HuH-7.5 (cell line): ENCODE data around the gene PGAP2.

ENCODE experiments used
- DNase-seq: peaks from one replicate; pipeline ENCODE4 v3.0.0; 2011; ENCODE audit warnings: low spot score

PGAP2 gene

DNA sequence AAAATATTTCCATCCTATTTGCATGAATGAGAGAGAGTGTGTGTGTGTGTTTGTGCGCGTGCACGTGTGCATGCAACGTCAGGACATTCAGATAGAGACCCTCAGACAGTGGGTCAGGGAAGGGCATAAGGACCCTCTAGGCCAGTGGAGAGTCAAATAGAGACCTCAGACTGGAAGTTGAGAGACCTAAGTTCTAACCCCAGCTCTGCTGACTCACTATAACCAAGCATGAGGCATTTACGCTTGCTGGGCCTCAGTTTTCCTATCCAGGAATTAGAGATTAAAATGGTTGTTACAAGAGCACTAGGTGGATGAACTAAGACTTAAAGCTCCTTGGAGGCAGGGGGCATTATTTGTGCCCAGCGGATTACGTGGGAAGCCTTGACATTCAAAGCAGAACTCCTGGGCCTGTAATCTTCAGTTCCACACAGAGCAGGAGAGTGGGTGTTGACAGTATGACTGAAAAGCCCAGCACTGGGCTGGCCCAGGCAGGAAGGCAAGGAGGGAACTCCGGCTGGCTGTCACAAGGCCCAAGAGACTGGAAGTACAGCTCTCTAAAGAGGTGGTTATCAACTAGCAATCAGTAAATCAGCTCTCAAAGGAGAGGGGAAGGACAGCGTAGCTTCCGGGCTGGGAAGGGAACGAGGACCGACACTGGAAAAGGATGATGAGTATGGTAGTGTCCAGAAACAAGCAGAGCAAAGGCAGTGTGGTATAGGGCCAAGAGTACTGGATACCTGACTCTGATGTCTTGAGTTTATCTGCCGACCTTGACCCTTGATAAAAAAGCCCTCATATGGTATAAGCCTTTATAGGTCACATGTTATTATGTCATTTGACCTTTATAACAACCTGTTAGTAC lies 23.2 kb downstream of the PGAP2 start:
- DNase-seq = no peak

DNA sequence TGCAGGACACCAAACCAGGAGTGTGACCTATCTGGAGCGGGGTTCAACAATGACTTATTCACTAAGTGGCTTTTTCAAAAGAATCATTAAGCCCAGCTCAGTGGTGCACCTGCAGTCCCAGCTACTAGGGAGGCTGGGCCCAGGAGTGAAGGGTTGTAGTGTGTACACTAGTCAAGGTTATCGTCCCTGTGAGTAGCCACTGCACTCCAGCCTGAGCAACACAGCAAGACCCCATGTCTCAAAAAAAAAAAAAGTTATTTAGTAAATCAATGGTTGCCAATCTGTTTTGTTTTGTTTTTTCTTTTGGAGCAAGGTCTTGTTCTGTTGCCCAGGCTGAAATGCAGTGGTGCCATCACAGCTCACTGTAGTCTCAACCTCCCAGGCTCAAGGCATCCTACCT lies 24.5 kb downstream of the PGAP2 start:
- no peak for DNase-seq

DNA sequence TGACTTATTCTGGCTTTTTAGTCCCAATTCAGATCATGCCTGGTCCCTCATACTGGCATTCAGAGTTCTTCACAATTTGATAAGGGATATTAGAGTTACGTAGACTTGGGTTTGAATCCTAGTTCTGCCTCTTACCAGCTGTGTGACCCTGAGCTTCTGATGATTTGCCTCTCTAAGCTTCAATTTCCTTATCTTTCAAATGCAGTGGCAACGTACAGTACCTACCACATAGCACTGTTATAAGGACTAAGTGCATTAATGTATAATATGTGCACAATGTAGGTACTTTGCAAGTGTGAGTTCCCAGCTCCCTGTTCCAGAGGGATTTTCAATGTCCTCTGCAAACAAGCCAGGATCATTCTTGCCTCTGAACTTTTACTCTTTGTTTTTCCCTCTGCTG lies 25.1 kb downstream of the PGAP2 start:
- DNase-seq = no peak

DNA sequence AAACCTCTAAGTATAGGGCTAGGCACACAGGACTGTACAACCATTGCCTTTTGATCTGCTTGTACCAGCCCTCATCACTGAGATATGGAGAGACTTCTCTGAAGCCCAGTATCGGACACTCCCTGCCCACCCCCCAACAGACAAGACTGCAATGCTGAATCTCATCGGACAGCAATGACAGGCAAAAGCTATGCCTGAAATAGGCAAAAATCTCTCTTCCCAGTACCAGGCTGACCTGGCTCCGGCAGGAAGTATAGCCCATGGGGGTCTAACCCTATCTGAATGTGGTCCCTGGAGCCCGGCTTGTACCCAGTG lies 25.9 kb downstream of the PGAP2 start:
- no peak for DNase-seq

DNA sequence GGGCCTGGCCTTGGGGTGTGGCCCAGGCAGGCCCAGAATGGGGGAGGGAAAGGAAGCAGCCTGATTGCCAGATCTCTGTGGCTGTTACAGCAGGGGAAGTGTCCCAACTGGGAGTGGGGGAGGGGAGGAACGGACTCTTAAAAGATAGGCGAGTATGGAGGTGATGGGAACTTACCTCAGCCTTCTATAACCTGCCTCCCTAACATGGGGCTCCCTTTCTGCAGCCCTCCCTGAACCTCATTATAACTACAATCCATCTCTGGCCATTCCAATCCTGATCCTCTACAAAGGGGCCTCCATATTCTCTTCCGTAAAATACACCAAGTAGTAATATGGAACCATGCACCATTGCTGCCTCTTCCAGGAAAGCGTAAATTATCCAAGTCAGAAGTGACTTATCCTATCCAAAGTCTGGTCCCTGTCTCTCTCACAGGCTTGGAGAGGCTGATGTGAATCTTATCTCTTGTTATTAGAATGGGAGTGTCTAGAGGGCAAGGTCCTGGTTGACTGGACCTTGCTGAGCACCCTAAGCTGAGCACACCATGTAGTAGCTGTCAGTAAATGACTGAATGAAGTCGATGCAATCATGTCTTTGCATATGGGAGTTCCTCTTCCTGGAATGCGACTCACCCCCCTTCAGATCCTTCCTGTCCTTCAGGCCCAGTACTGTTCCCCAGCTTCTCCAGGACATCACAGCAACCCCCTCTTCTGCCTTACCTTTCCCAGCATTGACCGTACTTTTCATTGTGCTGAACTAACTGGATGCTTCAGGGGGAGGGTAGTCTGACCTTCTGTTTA lies 26.5 kb downstream of the PGAP2 start:
- no peak for DNase-seq

DNA sequence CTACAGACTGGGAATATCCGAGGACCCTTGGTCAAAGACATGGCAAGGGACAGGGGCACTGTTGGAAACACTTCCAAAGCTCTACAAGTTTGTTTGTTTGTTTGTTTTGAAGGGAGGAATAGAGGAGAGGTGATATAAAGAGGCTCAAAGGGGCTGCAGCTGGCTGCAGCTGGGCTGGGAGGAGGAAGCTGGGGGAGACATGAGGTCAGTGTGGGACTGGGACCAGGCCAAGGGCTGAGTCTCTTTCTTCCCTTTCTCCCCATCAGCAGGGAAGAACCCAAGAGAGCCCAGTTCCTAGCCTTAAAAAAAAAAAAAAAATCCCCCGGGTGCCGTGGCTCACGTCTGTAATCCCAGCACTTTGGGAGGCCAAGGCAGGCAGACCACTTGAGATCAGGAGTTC lies 27.4 kb downstream of the PGAP2 start:
- DNase-seq = no peak

DNA sequence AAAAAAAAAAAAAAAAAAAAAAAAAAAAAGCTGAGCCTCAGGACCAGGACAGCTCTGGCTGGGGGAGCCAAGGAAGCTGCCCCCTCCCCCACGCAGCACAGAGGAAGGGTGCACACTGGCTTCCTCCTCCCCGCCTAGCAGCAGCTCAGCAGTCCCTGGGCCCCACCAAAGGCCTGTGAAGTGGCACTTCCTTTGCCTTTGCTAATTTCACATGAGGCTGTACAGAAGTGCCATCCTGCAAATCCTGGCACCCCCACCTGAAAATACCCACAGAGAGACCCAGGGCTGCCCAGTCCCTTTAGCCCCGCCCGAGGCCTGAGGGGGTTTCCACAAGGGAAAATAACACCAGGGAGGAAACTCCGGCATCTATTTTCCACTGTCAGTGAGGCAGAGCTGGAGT lies 28.5 kb downstream of the PGAP2 start:
- no peak for DNase-seq

DNA sequence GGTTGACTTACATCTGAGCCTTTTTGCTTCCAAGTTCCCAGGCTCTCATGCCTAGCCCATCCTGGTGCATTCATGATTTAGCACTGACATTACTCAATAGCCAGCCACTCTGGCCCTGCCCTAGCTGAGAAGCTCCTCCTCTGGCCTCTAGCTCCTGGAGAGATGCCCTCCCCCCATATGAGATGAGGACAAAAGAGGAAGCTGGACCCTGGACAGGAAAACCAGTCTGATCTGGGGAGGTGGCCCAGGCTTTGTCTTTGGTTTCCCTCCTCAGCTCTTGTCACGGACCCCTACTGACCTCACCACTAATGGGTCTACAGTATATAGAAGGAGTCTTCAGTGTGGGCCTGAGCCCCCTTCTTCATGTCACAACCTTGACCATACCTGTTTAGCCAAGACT lies 29.4 kb downstream of the PGAP2 start:
- DNase-seq = no peak

DNA sequence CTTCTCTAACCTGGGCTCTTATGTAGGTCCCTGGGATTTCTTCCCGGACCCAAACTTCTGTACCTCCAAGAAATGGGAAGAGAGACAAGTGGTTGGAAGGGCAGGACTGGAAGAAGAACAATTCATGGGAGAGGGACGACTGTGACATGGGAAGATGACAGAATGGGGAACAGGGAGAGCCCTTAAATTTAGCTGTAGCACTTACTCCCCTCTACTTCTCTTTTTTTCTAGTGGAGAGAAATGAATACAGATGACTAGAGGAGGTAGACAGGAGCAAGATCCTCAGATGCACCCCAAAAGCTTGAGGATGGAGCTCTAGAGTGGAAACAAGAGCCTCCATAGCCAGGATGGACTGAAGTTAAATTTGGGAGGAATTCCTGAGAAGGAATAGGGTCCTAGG lies 30.1 kb downstream of the PGAP2 start:
- no peak for DNase-seq

DNA sequence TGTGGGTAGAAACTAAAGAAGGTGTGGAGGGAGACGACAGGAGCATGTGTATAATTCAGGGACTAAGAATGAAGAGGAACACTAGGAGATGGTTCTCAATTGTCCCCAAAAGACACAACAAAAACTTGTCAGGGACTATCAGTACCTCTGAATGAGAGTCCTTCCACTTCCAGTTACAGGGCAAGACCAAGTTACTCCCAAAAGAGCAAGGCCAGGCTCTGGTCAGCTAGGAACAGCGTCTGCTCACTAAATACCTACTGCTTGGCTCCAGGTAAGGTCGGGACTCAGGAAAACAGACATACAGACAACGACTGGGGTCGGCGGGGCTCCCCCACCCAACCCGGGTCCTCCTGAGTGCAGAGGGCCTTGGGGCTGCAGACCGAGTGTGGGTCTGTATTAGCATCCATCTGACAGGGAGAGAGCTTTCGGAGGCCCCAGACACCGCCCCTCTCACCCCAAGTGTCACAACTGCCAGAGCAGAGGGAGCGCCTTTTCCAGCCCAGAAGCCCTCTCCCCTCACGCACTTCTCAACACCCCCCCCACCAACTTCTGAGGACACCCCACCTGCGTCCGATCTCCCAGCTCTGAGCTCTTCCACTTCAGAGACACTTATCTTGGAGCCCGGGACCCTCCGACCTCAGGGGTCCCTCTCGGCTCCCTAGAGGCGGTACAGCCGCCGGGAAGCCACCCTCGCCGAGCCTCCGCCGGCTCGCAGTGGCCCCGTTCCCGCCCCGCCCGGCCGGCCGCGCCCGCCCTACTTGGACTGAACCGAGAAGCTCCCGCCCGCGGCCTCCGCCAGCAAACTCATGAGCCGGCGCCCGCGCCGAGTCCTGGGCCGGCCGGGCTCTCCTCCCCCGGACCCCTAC lies 31.9 kb downstream of the PGAP2 start:
- DNase-seq = no peak

DNA sequence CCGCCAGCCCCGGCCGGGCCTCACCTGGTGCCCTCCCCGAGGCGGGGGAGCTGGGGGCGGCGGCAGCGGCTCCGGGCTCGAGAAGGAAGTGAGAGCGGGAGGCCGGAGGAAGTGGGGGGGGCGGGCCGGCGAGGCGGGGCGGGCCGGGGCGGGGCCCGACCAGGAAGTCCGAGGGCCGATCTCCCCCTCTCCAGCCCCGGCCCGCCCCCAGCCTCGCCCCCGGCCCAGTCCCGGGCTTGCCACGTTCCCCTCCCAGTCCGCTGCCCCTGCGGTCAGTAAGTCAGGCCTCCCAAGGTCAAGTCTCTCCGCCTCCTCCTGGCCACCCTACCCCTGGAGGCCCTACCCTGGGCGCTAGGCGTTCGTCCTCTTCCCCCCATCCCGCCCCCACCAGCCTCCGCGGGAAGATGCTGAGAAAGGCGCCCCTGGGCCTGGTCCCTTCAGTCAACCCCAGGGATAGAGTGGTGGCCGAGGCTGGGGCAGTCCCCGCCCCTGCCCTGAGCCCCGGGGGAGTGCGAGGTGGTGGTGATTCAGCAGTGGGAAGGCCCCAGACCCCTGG lies 32.6 kb downstream of the PGAP2 start, which contains the start of gene RHOG:
RHOG (minus strand) TSS at position 90 of the 556 bp plus-strand sequence. CDS start 12,821 bp downstream, outside the sequence.
- DNase-seq = peak; percentile 69

DNA sequence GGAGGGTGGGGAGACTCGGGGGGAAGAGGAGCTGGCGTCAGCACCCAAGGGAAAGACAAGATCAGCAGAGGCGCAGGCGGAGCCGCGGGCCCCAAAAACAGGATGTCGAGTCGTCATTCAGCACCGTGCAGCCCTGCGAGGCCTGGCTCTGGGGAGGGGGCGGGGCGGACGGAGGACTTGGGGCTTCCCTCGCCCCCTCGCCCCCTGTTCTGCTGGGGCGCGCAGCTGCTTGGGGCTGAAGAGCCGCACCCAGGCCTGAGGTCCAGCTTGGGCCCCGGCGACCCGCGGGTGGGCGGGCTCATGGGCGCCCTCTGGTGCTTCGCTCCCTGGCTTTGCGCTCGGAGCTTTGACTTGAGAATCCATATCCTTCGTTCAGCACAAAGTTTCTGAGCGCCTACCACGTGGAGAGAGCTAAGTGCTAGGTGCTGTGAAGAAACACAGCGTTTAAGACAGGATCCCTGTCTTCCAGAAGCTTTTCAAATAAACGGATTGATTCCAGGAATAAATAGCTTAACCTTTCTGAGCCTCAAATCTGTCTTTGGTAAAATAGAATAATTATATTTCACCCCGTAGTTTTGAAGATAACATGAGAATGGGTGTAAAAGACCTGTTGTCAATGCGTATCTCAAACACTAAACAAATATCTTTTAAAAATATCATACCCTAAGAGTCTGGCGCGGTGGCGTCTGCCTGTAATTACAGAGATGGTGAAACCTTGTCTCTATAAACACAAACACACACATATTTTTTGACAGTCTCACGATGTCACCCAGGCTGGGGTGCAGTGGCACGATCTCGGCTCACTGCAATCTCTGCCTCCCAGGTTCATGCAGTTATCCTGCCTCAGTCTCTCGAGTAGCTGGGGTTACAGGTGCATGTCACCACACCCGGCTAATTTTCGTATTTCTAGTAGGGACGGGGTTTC lies 33.3 kb downstream of the PGAP2 start:
- DNase-seq = peak; percentile 70

DNA sequence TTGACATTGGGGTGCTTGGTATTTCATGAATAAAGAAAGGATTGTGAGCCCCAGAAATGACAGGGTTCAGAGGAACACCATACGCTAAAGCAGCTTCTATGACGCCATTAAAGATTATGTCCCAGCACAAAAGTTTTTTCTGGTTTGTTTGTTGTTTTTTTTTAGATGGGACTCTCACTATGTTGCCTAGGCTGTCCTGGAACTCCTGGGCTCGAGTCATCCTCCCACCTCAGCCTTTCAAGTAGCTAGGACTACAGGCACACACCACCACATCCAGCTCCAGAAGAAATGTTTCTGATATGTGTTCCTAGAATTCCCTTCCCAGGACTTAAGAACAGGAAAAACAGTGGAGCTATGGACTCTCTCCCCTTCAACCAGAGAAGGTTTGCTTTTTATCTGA lies 35.0 kb downstream of the PGAP2 start:
- no peak for DNase-seq

DNA sequence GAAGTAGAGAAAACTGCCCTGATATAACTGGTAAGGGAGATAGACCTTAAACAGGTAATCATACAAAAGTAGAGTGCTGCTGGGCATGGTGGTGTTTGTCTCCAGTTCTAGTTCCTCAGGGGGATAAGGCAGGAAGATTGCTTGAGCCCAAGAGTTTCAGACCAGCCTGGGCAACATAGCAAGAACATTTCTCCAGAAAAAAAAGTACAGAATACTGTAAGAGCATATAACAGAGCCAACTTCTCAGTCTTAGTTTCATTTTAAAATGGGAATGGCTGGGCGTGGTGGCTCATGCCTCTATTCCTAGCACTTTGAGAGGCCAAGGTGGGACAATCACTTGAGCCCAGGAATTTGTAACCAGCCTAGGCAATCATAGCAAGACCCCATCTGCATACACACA lies 36.9 kb downstream of the PGAP2 start:
- DNase-seq = no peak

DNA sequence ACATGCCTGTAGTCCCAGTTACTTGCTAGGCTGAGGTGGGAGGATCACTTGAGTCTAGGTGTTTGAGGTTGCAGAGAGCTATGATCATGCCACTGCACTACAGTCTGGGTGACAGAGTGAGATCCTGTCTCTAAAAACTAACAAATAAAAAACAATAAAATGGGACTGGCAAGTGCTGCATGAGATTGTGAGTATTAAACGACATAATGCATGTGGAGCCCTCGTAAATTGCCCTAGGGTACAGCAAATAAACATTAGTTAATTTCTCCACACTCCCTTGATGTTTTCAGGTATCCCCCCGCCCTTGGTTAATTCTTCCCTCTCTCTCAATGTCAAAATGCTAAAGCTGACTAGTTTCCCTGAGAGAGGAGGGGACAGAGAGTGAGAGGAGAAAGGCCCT lies 37.3 kb downstream of the PGAP2 start:
- no peak for DNase-seq

DNA sequence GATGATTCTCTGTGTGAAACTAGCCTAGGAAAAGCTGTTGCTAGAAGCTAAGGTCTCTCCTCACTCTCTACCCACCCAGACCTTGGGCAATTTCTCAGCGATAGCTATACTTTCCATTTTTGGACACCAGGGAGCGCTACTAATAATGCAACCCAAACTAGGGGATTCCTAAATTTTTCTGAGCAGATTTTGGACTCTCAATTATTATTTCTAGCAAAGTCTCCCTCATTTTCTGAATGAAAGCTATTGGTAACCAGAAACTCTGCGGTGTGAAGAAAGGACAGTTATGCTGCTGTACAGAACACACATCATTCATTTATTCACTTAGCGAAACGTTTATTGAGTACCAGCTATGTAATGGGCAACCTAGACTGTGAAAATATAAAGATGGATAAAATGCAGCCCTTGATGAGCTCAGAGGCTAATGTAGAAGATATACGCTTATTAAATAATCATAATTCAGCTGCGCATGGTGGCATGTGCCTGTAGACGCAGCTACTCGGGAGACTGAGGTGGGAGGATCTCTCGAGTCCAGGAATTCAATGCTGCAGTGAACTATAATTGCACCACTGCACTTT lies 41.0 kb downstream of the PGAP2 start:
- no peak for DNase-seq

DNA sequence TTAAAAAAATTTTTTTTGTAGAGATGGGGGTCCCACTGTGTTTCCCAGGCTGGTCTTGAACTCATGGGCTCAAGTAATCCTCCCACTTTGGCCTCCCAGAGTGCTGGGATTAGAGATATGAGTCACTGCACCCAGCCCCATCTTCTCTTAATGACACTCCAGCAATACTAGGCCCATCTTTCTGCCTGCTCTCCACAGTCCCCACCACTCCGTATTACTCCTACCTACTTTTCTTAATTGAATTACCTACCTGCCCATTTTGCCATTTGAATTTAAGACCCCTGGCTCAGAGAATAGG lies 45.1 kb downstream of the PGAP2 start:
- no peak for DNase-seq

DNA sequence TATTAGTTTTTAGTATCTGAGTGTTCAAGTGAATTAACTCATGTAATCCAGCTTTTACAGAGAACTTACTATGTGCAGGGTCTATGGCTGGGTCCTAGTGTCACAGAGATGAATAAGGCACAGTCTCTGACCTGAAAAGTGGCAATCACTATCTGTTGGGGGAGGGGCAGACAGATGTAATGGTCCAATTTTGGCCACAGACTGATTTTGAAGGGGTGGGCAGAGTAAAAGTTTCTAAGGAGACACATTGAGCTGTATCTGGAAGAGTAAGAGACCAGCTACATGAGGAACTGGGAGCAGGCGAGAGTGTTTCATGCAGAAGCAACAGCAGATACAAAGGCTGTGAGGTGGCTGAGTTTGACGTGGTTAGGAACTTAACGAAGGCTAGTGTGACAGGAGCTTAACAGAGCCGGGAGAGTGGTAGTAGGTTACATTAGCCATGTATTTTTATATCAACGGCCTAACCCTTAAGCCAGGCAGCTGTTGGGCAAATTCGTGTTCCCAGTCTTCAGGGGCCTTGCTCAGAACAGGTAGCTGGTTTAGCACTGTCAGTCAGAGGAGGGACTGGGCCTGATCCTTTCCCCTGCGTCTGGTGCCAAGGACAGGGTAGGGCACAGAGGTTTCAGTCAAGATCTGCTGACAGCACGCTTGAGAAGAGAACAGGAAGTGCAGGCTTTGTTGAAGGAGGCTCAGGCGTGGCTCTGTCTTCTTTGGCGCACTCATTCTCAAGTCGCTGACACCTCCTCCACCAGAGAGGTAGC lies 45.7 kb downstream of the PGAP2 start:
- no peak for DNase-seq

DNA sequence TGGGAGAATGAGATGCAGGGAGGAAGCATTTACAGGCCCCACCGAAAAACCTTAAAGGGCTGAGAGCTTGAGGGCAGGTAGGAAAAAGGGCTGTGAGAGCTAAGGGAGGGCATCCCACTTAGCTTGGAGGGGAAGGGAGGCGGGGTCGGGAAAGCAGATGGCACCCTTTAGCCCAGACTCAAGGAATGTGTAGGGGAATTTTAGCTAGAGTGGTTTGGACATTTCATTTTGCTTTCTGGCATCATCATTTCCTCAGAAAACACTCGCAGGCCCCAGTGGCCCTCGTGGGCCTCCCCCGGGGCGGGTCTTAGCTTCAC lies 46.3 kb downstream of the PGAP2 start:
- no peak for DNase-seq
